IPS-20b (cell line): ENCODE results near the gene YTHDC1.
"Not testable (repeated sequence)": the region's sequence is repeated elsewhere in the genome, so short reads cannot be mapped to it uniquely, and the experiment has no call there.

Experiments used
- H3K27ac ChIP-seq: one replicate; pipeline ENCODE4 v1.5.1; 2013; ENCODE audit warnings: low read length
- H3K27me3 ChIP-seq: 2 replicates; pipeline ENCODE4 v1.6.1; 2013; ENCODE audit warnings: mild to moderate bottlenecking, low read length, inconsistent platforms; ENCODE audit not compliant: insufficient read depth
- H3K36me3 ChIP-seq: 2 replicates; pipeline ENCODE4 v1.6.1; 2013; ENCODE audit warnings: low read depth, mild to moderate bottlenecking, inconsistent platforms, low read length, moderate library complexity; ENCODE audit not compliant: insufficient read depth
- H3K4me1 ChIP-seq: 2 replicates; pipeline ENCODE4 v1.6.1; 2013; ENCODE audit warnings: mild to moderate bottlenecking, control low read depth, inconsistent platforms, low read length, moderate library complexity; ENCODE audit not compliant: insufficient read depth
- H3K4me3 ChIP-seq: 2 replicates; pipeline ENCODE4 v1.5.1; 2013; ENCODE audit warnings: mild to moderate bottlenecking, low read length, inconsistent platforms
- H3K9ac ChIP-seq: 2 replicates; pipeline ENCODE4 v1.6.1; 2013; ENCODE audit warnings: low read depth, mild to moderate bottlenecking, inconsistent platforms, low read length, moderate library complexity
- H3K9me3 ChIP-seq: 2 replicates; pipeline ENCODE4 v1.6.1; 2013; ENCODE audit warnings: mild to moderate bottlenecking, low read depth, low read length, inconsistent platforms; ENCODE audit not compliant: insufficient read depth

The YTHDC1 gene

GRCh38 chr4:68287704-68288392 is 62.0 kb downstream of the YTHDC1 start:
- peaks cover 6% of the 10 kb centered on the region; the same call in 1 of the 2 replicates for H3K4me1 ChIP-seq
- H3K9ac ChIP-seq: no peak overlapping the region
- H3K4me3 ChIP-seq: no peak overlapping the region
- H3K27ac ChIP-seq: no peak overlapping the region
- H3K36me3 ChIP-seq: no peaks in the 10 kb centered on the region
- H3K9me3 ChIP-seq: peaks cover 6% of the 10 kb centered on the region; the same call in 1 of the 2 replicates
- H3K27me3 ChIP-seq: no peaks in the 10 kb centered on the region

- H3K9me3 ChIP-seq: no peaks in the 10 kb centered on the region
- no peaks in the 10 kb centered on the region for H3K36me3 ChIP-seq
- no peak overlapping the region for H3K4me3 ChIP-seq
- H3K27ac ChIP-seq: no peak overlapping the region
- H3K4me1 ChIP-seq: peaks cover 6% of the 10 kb centered on the region; the same call in 1 of the 2 replicates
- H3K9ac ChIP-seq: no peak overlapping the region
- H3K27me3 ChIP-seq: no peaks in the 10 kb centered on the region
These were observed 66.2 kb downstream of the YTHDC1 start for GRCh38 chr4:68283714-68284113.

DNA sequence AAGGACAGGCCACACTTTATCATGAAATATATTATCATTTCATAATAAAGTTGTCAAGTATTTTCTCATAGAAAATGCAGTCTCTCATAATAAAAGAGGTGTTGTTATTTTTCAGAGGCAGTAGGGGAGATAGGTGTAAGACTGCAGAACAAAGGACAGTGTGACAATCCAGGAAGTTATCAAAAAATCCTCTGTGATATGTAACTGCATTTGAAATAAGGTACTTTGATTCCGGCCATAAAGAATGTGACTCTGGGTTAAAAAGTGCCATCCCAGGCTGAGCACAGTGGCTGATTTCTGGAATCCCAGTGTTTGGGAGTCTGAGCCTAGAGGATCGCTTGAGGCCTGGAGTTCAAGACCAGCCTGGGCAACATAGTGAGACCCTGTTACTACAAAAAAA is 66.8 kb downstream of the YTHDC1 start:
- H3K4me1 ChIP-seq: peaks cover 6% of the 10 kb centered on the region; the same call in 1 of the 2 replicates
- no peaks in the 10 kb centered on the region for H3K9me3 ChIP-seq
- no peaks in the 10 kb centered on the region for H3K36me3 ChIP-seq
- H3K9ac ChIP-seq: no peak overlapping the region
- H3K27me3 ChIP-seq: no peaks in the 10 kb centered on the region
- H3K4me3 ChIP-seq: no peak overlapping the region
- no peak overlapping the region for H3K27ac ChIP-seq

DNA sequence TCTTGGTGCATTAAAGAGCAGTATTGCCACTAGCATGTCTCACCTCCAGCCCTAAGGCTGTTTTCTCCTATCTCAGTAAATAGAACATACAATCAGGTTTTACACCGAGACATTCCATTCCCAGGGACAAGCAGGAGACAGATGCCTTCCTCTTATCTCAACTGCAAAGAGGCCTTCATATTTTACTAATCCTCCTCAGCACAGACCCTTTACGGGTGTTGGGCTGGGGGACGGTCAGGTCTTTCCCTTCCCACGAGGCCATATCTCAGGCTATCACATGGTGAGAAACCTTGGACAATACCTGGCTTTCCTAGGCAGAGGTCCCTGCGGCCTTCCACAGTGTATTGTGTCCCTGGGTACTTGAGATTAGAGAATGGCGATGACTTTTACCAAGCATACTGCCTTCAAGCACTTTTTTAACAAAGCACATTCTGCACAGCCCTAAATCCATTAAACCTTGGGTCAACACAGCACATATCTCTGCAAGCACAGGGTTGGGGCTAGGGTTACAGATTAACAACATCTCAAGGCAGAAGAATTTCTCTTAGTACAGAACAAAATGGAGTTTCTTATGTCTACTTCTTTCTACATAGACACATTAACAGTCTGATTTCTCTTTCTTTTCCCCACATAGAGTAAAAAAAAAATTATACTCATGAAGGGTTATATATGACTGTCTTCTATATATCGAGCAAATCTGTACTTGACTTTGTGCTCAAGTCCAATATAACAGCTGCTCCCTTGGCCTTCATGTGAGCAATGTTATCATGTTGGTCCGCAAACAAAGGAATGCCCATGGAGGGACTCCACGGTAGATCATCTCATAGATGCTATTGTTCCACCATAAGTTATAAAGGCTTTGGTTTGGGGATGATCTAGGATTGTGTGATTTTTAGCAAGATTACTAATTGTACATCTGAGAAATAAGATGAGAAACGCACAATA is 67.8 kb downstream of the YTHDC1 start:
- H3K27ac ChIP-seq, H3K27me3 ChIP-seq, H3K4me1 ChIP-seq, H3K4me3 ChIP-seq, H3K9me3 ChIP-seq, H3K36me3 ChIP-seq, H3K9ac ChIP-seq: not testable (repeated sequence)

DNA sequence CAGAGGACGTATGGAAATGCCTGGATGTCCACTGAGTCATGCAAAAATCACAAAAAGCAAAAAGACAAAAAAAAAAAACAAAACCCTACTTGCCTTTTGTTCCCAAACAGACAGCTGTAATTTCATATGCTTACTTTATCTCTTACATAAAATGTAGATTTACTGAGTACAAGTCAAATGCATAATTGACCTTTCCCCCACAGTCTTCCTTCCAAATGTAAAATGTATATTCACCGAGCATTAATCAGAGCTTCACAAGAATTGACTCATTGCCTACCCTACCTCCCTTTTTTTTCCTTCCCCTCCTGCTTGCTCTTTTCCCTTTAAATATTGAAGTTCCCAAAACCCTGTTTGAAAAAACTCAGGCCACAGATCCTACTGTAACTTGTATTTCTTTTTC is 71.9 kb downstream of the YTHDC1 start:
- H3K9me3 ChIP-seq: no peaks in the 10 kb centered on the region; the same call in 1 of the 2 replicates
- H3K27ac ChIP-seq: no peak overlapping the region
- H3K36me3 ChIP-seq: no peaks in the 10 kb centered on the region
- no peak overlapping the region for H3K4me3 ChIP-seq
- H3K27me3 ChIP-seq: no peaks in the 10 kb centered on the region
- no peak overlapping the region for H3K9ac ChIP-seq
- H3K4me1 ChIP-seq: peaks cover 13% of the 10 kb centered on the region

DNA sequence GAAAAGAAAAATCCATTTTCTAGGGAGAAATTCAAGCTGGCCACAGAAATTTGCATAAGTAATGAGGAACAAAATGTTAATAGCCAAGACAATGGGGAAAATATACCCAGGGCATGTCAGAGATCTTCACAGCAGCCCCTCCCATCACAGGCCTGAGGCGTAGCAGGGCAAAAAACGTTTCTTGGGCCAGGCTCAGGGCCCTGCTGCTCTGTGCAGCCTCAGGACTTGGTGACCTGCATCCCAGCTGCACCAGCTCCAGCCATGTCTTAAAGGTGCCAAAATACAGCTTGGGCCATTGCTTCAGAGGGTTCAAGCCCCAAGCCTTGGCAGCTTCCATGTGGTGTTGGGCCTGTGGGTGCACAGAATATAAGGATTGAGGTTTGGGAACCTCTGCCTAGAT is 72.3 kb downstream of the YTHDC1 start:
- Histone ChIP-seq H3K36me3 (no peaks in the 10 kb centered on the region), H3K9ac (no peak overlapping the region), H3K4me3 (no peak overlapping the region), H3K4me1 (peaks cover 14% of the 10 kb centered on the region), H3K27me3 (no peaks in the 10 kb centered on the region), H3K27ac (no peak overlapping the region), H3K9me3 (no peaks in the 10 kb centered on the region; the same call in 1 of the 2 replicates)

- Histone ChIP-seq H3K27ac (peak overlapping the region; percentile 46), H3K9ac (peak overlapping the region; percentile 60), H3K36me3 (no peaks in the 10 kb centered on the region), H3K4me3 (peak overlapping the region; percentile 54), H3K9me3 (peaks cover 24% of the 10 kb centered on the region), H3K27me3 (no peaks in the 10 kb centered on the region), H3K4me1 (peaks cover 17% of the 10 kb centered on the region)
These were observed 77.0 kb downstream of the YTHDC1 start for GRCh38 chr4:68272860-68273259.

- Histone ChIP-seq H3K9ac (peak overlapping the region; percentile 60), H3K4me3 (peak overlapping the region; percentile 54), H3K4me1 (peaks cover 17% of the 10 kb centered on the region), H3K27me3 (no peaks in the 10 kb centered on the region), H3K36me3 (no peaks in the 10 kb centered on the region), H3K27ac (peak overlapping the region; percentile 43), H3K9me3 (peaks cover 24% of the 10 kb centered on the region)
These were observed 77.5 kb downstream of the YTHDC1 start for GRCh38 chr4:68272380-68272779.

DNA sequence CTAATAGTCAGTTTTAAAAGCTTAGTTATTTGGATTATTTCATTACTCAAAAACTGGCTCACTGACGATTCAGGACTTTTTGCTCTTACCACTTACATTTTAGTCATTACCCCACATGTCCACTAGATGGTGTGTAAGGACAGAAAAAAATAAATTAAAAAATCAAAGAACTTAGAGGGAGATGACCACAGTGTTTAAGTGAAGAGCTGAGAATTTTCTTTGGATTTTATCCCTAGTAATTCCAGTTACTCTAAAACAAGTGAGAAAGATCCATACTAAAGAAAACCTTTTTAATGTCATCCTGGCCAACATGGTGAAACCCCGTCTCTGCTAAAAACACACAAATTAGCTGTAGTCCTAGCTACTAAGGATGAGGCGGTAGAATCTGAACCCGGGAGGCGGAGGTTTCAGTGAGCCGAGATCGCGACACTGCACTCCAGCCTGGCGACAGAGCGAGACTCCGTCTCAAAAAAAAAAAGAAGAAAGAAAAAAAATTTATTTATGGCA is 78.0 kb downstream of the YTHDC1 start:
- H3K9ac ChIP-seq: peak overlapping the region; percentile 60
- H3K4me3 ChIP-seq: peak overlapping the region; percentile 54

GRCh38 chr4:68267433-68267944 is 82.4 kb downstream of the YTHDC1 start:
- no peaks in the 10 kb centered on the region for H3K36me3 ChIP-seq
- no peak overlapping the region for H3K4me3 ChIP-seq
- no peaks in the 10 kb centered on the region for H3K27me3 ChIP-seq
- H3K27ac ChIP-seq: no peak overlapping the region
- H3K4me1 ChIP-seq: peaks cover 2% of the 10 kb centered on the region; the same call in 1 of the 2 replicates
- no peak overlapping the region for H3K9ac ChIP-seq
- peaks cover 36% of the 10 kb centered on the region for H3K9me3 ChIP-seq

More for the DNA sequence above, 78.0 kb downstream of the YTHDC1 start:
- Histone ChIP-seq H3K27me3 (no peaks in the 10 kb centered on the region), H3K4me1 (peaks cover 17% of the 10 kb centered on the region), H3K27ac (no peak overlapping the region), H3K36me3 (no peaks in the 10 kb centered on the region), H3K9me3 (peaks cover 24% of the 10 kb centered on the region)

DNA sequence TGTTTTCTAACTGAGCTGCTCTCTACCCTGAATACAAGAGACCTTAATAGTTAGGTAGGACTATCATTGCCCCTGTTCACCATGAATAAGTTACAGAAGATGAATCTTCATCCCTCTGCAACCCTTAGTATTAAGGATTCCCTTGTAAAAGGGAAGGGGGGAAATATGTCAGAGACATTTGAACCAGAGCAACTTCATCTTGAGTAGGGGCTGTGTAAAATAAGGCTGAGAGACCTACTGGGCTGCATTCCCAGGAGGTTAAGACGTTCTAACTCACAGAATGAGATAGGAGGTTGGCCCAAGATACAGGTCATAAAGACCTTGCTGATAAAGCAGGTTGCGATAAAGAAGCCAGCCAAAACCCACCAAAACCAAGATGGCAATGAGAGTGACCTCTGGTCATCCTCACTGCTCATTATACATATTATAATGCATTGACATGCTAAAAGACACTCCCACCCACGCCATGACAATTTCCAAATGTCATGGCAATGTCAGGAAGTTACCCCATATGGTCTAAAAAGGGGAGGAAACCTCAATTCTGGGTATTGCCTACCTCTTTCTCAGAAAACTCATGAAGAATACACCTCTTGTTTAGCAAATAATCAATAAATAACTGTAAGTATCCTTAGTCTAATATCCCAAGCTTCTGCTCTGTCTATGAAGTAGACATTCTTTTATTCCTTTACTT is 84.9 kb downstream of the YTHDC1 start:
- no peaks in the 10 kb centered on the region for H3K4me1 ChIP-seq
- no peak overlapping the region for H3K27ac ChIP-seq
- peaks cover 23% of the 10 kb centered on the region for H3K9me3 ChIP-seq
- no peaks in the 10 kb centered on the region for H3K27me3 ChIP-seq
- H3K4me3 ChIP-seq: no peak overlapping the region
- no peaks in the 10 kb centered on the region for H3K36me3 ChIP-seq
- H3K9ac ChIP-seq: no peak overlapping the region
